ENCODE measurements around the gene ZCWPW1. TPM values are rescaled to one million over a fixed set of nuclear protein-coding genes. Genes with fewer than 3 reads are reported as not detected.
A peak's percentile ranks its signal among the peaks of the same experiment; 100 is the strongest.

The ZCWPW1 gene
- total RNA-seq, 1 experiment from 2014 or later, result 7.4 TPM

- Histone ChIP-seq H3F3A (ENCODE audit: insufficient read depth, low read depth) (peaks cover 63% of the 10 kb centered on the region), H3K4me2 (peak overlapping the region; percentile 96), H3K4me1 (replicated peaks; ENCODE audit: insufficient read depth) (peaks cover 39% of the 10 kb centered on the region), H3K36me3 (ENCODE audit: low read depth) (peaks cover 26% of the 10 kb centered on the region; the same call in 1 of the 2 replicates), H4K20me1 (ENCODE audit: insufficient read depth) (peaks cover 6% of the 10 kb centered on the region), H3K79me2 (ENCODE audit: low read depth) (peaks cover 52% of the 10 kb centered on the region), H3K9me2 (ENCODE audit: insufficient read depth) (no peaks in the 10 kb centered on the region), H3K27me3 (ENCODE audit: insufficient read depth, low read depth) (no peaks in the 10 kb centered on the region), H3K27ac (peak overlapping the region; percentile 77), H2AFZ (peak overlapping the region; percentile 79), H3K4me3 (peak overlapping the region; percentile 87), H3K9me3 (ENCODE audit: insufficient read depth, low read depth) (no peaks in the 10 kb centered on the region)
- TF ChIP-seq EZH2 (IDR thresholded peaks at IDR 0.05; ENCODE audit: low read depth) (no peak), CTCF (conservative IDR thresholded peaks at IDR 0.05) (no peak)
- intact Hi-C loops (cut with micrococcal nuclease; ENCODE audit: unreplicated experiment), result no loop called here
- BruUV-seq (replicated peaks), result TSS peak; percentile 41
- ChIA-PET CTCF (no interaction called here), POLR2A (ENCODE audit: unreplicated experiment) (interaction anchor here (0.6 to 1.0 kb wide), 2 partner anchors 270 to 877 kb away, joined by 3 to 5 read pairs; partner anchors contain the start of genes POP7 and ZNF655)
- DNase-seq, result peak; percentile 44 to 51
Measured at GRCh38 chr7:100435401-100436304, 7.2 kb upstream of the ZCWPW1 start.

GRCh38 chr7:100434297-100435144 lies 6.0 kb upstream of the ZCWPW1 start:
- no peaks in the 10 kb centered on the region for H3K9me3 ChIP-seq (ENCODE audit: insufficient read depth, low read depth)
- TF ChIP-seq EZH2 (IDR thresholded peaks at IDR 0.05; ENCODE audit: low read depth), result no peak
- TF ChIP-seq CTCF (conservative IDR thresholded peaks at IDR 0.05), result no peak
- peak overlapping the region; percentile 87 for H3K4me3 ChIP-seq
- no peaks in the 10 kb centered on the region for H3K27me3 ChIP-seq (ENCODE audit: insufficient read depth, low read depth)
- H3K36me3 ChIP-seq (ENCODE audit: low read depth), result peaks cover 26% of the 10 kb centered on the region; the same call in 1 of the 2 replicates
- H4K20me1 ChIP-seq (ENCODE audit: insufficient read depth), result peaks cover 6% of the 10 kb centered on the region
- intact Hi-C loops (cut with micrococcal nuclease; ENCODE audit: unreplicated experiment), result no loop called here
- H3F3A ChIP-seq (ENCODE audit: insufficient read depth, low read depth), result peaks cover 59% of the 10 kb centered on the region
- H3K27ac ChIP-seq, result peak overlapping the region; percentile 77
- POLR2A ChIA-PET (ENCODE audit: unreplicated experiment), result no interaction called here
- DNase-seq, result no peak
- H3K79me2 ChIP-seq (ENCODE audit: low read depth), result peaks cover 61% of the 10 kb centered on the region
- peak overlapping the region; percentile 96 for H3K4me2 ChIP-seq
- CTCF ChIA-PET, result no interaction called here
- no peaks in the 10 kb centered on the region for H3K9me2 ChIP-seq (ENCODE audit: insufficient read depth)
- no peak overlapping the region for H2AFZ ChIP-seq
- BruUV-seq (replicated peaks), result no TSS peak
- H3K4me1 ChIP-seq (replicated peaks; ENCODE audit: insufficient read depth), result peaks cover 40% of the 10 kb centered on the region

- no TSS peak for BruUV-seq (replicated peaks)
- ChIA-PET CTCF (interaction anchor here (0.5 kb wide), 1 partner anchor 295 kb away, joined by 4 read pairs; no protein-coding TSS in a partner anchor), POLR2A (ENCODE audit: unreplicated experiment) (no interaction called here)
- TF ChIP-seq EZH2 (IDR thresholded peaks at IDR 0.05; ENCODE audit: low read depth), result no peak
- no peak for TF ChIP-seq CTCF (conservative IDR thresholded peaks at IDR 0.05)
- peak overlapping the region; percentile 87; the same call in 1 of the 2 replicates for H3K4me3 ChIP-seq
- peak overlapping the region; percentile 96 for H3K4me2 ChIP-seq
- no peak for DNase-seq
- peaks cover 26% of the 10 kb centered on the region; the same call in 1 of the 2 replicates for H3K36me3 ChIP-seq (ENCODE audit: low read depth)
- peaks cover 55% of the 10 kb centered on the region for H3F3A ChIP-seq (ENCODE audit: insufficient read depth, low read depth)
- intact Hi-C loops (cut with micrococcal nuclease; ENCODE audit: unreplicated experiment), result no loop called here
- H3K9me2 ChIP-seq (ENCODE audit: insufficient read depth), result no peaks in the 10 kb centered on the region
- no peak overlapping the region for H2AFZ ChIP-seq
- no peak overlapping the region for H3K27ac ChIP-seq
- peaks cover 61% of the 10 kb centered on the region for H3K79me2 ChIP-seq (ENCODE audit: low read depth)
- H3K9me3 ChIP-seq (ENCODE audit: insufficient read depth, low read depth), result no peaks in the 10 kb centered on the region
- peaks cover 40% of the 10 kb centered on the region for H3K4me1 ChIP-seq (replicated peaks; ENCODE audit: insufficient read depth)
- H3K27me3 ChIP-seq (ENCODE audit: insufficient read depth, low read depth), result no peaks in the 10 kb centered on the region
- H4K20me1 ChIP-seq (ENCODE audit: insufficient read depth), result peaks cover 6% of the 10 kb centered on the region
Measured at GRCh38 chr7:100433592-100434296, 5.2 kb upstream of the ZCWPW1 start.
